ENCODE measurements around the gene RAB13.
"Not testable (repeated sequence)": the region's sequence is repeated elsewhere in the genome, so short reads cannot be mapped to it uniquely, and the experiment has no call there.

RAB13 gene

DNA sequence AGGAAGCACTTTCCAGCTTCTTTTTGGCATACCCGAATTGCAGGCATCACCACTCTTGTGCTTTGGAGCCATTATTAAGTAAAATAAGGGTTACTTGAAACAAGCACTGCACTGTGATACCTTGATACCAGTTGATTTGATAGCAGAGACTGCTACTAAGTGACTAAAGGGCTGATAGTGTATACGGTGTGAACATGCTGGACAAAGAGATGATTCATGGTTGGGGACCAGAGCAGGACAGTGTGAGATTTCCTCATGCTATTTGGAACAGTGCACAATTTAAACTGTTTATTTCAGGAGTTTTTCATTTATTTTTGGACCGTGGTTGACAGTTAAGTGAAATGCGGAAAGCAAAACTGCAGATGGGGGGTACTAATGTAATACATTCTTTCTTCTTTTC is 14.3 kb upstream of the RAB13 start:
- Histone ChIP-seq H3F3A (ENCODE audit: low read depth) (0 out of 2 replicates have a peak, but pooled peaks cover 2% of the 10 kb centered on the region), H2AFZ (ENCODE audit: low read length) (no peak overlapping the region), H3K9ac (ENCODE audit: low read depth, low read length, poor library complexity, severe bottlenecking) (no peak overlapping the region), H3K27me3 (ENCODE audit: insufficient read depth, low read length, poor library complexity, severe bottlenecking) (no peaks in the 10 kb centered on the region), H3K4me1 (ENCODE audit: insufficient read depth, low read length, poor library complexity, severe bottlenecking) (no peaks in the 10 kb centered on the region), H3K4me2 (ENCODE audit: low read depth, low read length, poor library complexity, severe bottlenecking) (no peak overlapping the region), H3K4me3 (ENCODE audit: low read length, poor library complexity, severe bottlenecking) (no peak overlapping the region), H4K20me1 (ENCODE audit: insufficient read depth, low read length, poor library complexity, severe bottlenecking) (no peaks in the 10 kb centered on the region), H3K36me3 (ENCODE audit: insufficient read depth, low read length) (no peaks in the 10 kb centered on the region), H3K9me2 (replicated peaks; ENCODE audit: low read depth, low read length) (no peaks in the 10 kb centered on the region), H3K9me3 (ENCODE audit: insufficient read depth, low read depth, low read length) (no peaks in the 10 kb centered on the region), H3K79me2 (ENCODE audit: insufficient read depth, low read length) (no peaks in the 10 kb centered on the region)
- no peak for TF ChIP-seq EZH2phosphoT487 (IDR thresholded peaks at IDR 0.05; ENCODE audit: borderline replicate concordance)
- TF ChIP-seq, protein P1, sequence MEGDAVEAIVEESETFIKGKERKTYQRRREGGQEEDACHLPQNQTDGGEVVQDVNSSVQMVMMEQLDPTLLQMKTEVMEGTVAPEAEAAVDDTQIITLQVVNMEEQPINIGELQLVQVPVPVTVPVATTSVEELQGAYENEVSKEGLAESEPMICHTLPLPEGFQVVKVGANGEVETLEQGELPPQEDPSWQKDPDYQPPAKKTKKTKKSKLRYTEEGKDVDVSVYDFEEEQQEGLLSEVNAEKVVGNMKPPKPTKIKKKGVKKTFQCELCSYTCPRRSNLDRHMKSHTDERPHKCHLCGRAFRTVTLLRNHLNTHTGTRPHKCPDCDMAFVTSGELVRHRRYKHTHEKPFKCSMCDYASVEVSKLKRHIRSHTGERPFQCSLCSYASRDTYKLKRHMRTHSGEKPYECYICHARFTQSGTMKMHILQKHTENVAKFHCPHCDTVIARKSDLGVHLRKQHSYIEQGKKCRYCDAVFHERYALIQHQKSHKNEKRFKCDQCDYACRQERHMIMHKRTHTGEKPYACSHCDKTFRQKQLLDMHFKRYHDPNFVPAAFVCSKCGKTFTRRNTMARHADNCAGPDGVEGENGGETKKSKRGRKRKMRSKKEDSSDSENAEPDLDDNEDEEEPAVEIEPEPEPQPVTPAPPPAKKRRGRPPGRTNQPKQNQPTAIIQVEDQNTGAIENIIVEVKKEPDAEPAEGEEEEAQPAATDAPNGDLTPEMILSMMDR (conservative IDR thresholded peaks at IDR 0.05; ENCODE audit: low read length) = no peak

DNA sequence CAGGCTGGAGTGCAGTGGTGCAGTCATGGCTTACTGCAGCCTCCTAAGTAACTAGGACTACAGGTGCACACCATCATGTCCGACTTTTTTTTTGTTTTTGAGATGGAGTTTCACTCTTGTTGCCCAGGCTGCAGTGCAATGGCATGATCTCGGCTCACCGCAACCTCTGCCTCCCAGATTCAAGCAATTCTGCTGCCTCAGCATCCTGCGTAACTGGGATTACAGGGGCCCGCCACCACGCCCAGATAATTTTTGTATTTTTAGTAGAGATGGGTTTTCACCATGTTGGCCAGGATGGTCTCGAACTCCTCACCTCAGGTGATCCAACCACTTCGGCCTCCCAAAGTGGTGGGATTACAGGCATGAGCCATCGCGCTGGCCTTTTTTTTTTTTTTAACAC is 10.7 kb upstream of the RAB13 start:
- not testable (repeated sequence) for H3K4me3 ChIP-seq (ENCODE audit: low read length, poor library complexity, severe bottlenecking); H3F3A ChIP-seq (ENCODE audit: low read depth); H3K9me3 ChIP-seq (ENCODE audit: insufficient read depth, low read depth, low read length)

DNA sequence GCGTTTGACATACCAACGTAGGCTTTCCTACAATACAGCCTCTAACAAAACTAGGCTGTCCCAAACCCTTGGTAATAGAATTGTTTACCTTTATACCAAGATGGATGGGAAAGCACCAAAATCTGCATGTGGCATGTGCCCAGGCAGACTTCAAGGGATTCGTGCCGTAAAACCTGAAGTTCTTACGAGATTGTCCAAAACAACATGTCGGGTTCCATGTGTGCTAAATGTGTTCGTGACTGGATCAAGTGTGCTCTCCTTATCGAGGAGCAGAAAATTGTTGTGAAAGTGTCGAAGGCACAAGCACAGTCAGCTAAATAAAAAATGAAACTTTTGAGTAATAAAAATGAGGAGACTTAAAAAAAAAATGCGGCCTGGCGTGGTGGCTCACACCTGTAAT is 9.5 kb upstream of the RAB13 start:
- H3F3A ChIP-seq (ENCODE audit: low read depth) = 0 out of 2 replicates have a peak, but pooled peaks cover 8% of the 10 kb centered on the region
- no peak overlapping the region for H3K9ac ChIP-seq (ENCODE audit: low read depth, low read length, poor library complexity, severe bottlenecking)
- H3K4me2 ChIP-seq (ENCODE audit: low read depth, low read length, poor library complexity, severe bottlenecking) = no peak overlapping the region
- H3K27me3 ChIP-seq (ENCODE audit: insufficient read depth, low read length, poor library complexity, severe bottlenecking) = no peaks in the 10 kb centered on the region
- H3K4me3 ChIP-seq (ENCODE audit: low read length, poor library complexity, severe bottlenecking) = no peak overlapping the region
- H3K9me2 ChIP-seq (replicated peaks; ENCODE audit: low read depth, low read length) = no peaks in the 10 kb centered on the region
- TF ChIP-seq, protein P1 (conservative IDR thresholded peaks at IDR 0.05; ENCODE audit: low read length) = no peak
- no peak for TF ChIP-seq EZH2phosphoT487 (IDR thresholded peaks at IDR 0.05; ENCODE audit: borderline replicate concordance)
- H3K79me2 ChIP-seq (ENCODE audit: insufficient read depth, low read length) = peaks cover 34% of the 10 kb centered on the region
- H3K36me3 ChIP-seq (ENCODE audit: insufficient read depth, low read length) = peaks cover 23% of the 10 kb centered on the region
- H2AFZ ChIP-seq (ENCODE audit: low read length) = no peak overlapping the region
- H3K9me3 ChIP-seq (ENCODE audit: insufficient read depth, low read depth, low read length) = no peaks in the 10 kb centered on the region
- peaks cover 21% of the 10 kb centered on the region for H3K4me1 ChIP-seq (ENCODE audit: insufficient read depth, low read length, poor library complexity, severe bottlenecking)
- peaks cover 24% of the 10 kb centered on the region for H4K20me1 ChIP-seq (ENCODE audit: insufficient read depth, low read length, poor library complexity, severe bottlenecking)

More for the DNA sequence above, 10.7 kb upstream of the RAB13 start:
- Histone ChIP-seq H3K4me1 (ENCODE audit: insufficient read depth, low read length, poor library complexity, severe bottlenecking) (peaks cover 15% of the 10 kb centered on the region), H3K79me2 (ENCODE audit: insufficient read depth, low read length) (peaks cover 21% of the 10 kb centered on the region), H3K36me3 (ENCODE audit: insufficient read depth, low read length) (peaks cover 21% of the 10 kb centered on the region), H4K20me1 (ENCODE audit: insufficient read depth, low read length, poor library complexity, severe bottlenecking) (peaks cover 13% of the 10 kb centered on the region)
- H2AFZ ChIP-seq (ENCODE audit: low read length); H3K27me3 ChIP-seq (ENCODE audit: insufficient read depth, low read length, poor library complexity, severe bottlenecking); H3K9ac ChIP-seq (ENCODE audit: low read depth, low read length, poor library complexity, severe bottlenecking); H3K9me2 ChIP-seq (replicated peaks; ENCODE audit: low read depth, low read length); H3K4me2 ChIP-seq (ENCODE audit: low read depth, low read length, poor library complexity, severe bottlenecking): not testable (repeated sequence)

DNA sequence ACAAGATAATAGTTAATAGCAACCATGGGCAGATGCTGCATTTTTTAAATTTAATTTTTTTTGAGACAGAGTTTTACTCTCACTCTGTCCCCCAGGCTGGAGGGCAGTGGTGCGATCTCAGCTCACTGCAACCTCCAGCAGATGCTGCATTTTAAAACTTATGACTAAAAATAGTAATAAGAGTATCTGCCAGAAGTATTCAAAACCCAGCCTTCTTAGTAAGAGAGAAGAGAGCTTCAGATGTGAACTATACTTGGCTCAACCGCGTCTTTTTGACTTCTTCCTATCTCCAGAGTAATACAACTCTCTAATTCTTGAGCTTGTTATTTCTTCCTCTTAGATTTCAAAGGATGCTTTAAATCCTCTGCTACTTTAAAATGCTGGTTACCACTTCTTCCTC is 9.1 kb upstream of the RAB13 start:
- no peaks in the 10 kb centered on the region for H3K9me3 ChIP-seq (ENCODE audit: insufficient read depth, low read depth, low read length)
- no peak overlapping the region for H3K4me2 ChIP-seq (ENCODE audit: low read depth, low read length, poor library complexity, severe bottlenecking)
- H4K20me1 ChIP-seq (ENCODE audit: insufficient read depth, low read length, poor library complexity, severe bottlenecking) = peaks cover 24% of the 10 kb centered on the region
- 0 out of 2 replicates have a peak, but pooled peaks cover 8% of the 10 kb centered on the region for H3F3A ChIP-seq (ENCODE audit: low read depth)
- no peak overlapping the region for H3K9ac ChIP-seq (ENCODE audit: low read depth, low read length, poor library complexity, severe bottlenecking)
- no peaks in the 10 kb centered on the region for H3K9me2 ChIP-seq (replicated peaks; ENCODE audit: low read depth, low read length)
- no peaks in the 10 kb centered on the region for H3K27me3 ChIP-seq (ENCODE audit: insufficient read depth, low read length, poor library complexity, severe bottlenecking)
- H3K4me3 ChIP-seq (ENCODE audit: low read length, poor library complexity, severe bottlenecking) = no peak overlapping the region
- peaks cover 23% of the 10 kb centered on the region for H3K36me3 ChIP-seq (ENCODE audit: insufficient read depth, low read length)
- H3K79me2 ChIP-seq (ENCODE audit: insufficient read depth, low read length) = peaks cover 35% of the 10 kb centered on the region
- no peak for TF ChIP-seq EZH2phosphoT487 (IDR thresholded peaks at IDR 0.05; ENCODE audit: borderline replicate concordance)
- TF ChIP-seq, protein P1 (conservative IDR thresholded peaks at IDR 0.05; ENCODE audit: low read length) = no peak
- peaks cover 21% of the 10 kb centered on the region for H3K4me1 ChIP-seq (ENCODE audit: insufficient read depth, low read length, poor library complexity, severe bottlenecking)
- H2AFZ ChIP-seq (ENCODE audit: low read length) = no peak overlapping the region
